ENCODE results near the gene RAD51B. TPM values are rescaled to one million over a fixed set of nuclear protein-coding genes. Genes with fewer than 3 reads are reported as not detected.
"Not testable (repeated sequence)": the region's sequence is repeated elsewhere in the genome, so short reads cannot be mapped to it uniquely, and the experiment has no call there.

Gene RAD51B
- total RNA-seq, 1 donor from 2014 or later = 3.2 TPM

DNA sequence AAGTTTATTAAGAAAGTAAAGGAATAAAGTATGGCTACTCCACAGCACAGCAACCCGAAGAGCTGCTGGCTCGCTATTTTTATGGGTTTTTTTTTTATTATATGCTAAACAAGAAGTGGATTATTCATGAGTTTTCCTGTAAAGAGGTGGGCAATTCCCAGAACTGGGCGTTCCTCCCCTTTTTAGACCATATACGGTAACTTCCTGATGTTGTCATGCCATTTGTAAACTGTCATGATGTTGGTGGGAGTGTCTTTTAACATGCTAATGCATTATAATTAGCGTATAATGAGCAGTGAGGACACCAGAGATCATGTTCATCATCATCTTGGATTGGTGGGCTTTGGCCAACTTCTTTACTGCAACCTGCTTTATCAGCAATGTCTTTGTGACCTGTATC, 600.8 kb downstream of the RAD51B start:
- DNase-seq (no peak), ATAC-seq (no peak)
- intact Hi-C loops (cut with micrococcal nuclease) = no loop called here

DNA sequence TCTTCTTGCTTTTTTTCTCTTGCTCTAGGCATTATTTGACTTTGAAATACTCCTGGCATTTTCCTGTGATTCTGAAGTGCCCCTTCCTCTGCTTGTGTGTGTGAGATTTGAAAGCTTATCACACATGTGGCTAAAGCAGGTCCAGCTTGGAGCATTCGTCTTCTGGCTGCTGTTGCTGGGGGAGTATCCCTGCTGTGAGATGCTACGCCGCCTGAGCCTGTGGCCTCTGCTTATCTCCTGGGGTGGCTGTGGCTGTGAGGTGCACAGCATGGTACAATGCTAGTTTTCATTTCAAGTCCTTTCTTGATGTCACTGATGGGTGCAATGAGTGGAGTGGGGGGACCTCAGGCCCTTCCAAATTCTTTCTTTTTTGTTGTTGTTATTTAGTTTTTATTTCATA, 601.5 kb downstream of the RAD51B start:
- no peak for DNase-seq
- intact Hi-C loops (cut with micrococcal nuclease) = no loop called here
- ATAC-seq = no peak

DNA sequence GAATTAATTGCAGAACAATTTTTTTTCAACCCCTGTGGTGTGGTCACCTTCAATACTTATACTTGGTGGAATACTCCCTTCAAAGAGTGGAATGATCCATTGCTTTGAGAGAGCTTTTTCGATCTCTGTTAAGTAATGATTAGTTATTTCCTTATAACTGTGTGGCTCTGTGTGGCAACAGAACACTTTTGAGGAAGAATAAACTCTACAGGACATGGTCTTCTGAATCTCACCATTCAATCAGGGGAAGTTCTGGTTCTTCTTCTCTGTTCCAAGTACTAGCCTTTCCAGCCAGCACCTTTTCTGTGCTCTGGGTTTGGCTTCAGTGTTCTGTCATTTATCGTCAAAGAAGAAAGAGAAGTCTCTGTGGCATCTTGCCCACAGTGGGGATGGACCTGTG, 604.1 kb downstream of the RAD51B start:
- DNase-seq = no peak
- intact Hi-C loops (cut with micrococcal nuclease) = no loop called here

DNA sequence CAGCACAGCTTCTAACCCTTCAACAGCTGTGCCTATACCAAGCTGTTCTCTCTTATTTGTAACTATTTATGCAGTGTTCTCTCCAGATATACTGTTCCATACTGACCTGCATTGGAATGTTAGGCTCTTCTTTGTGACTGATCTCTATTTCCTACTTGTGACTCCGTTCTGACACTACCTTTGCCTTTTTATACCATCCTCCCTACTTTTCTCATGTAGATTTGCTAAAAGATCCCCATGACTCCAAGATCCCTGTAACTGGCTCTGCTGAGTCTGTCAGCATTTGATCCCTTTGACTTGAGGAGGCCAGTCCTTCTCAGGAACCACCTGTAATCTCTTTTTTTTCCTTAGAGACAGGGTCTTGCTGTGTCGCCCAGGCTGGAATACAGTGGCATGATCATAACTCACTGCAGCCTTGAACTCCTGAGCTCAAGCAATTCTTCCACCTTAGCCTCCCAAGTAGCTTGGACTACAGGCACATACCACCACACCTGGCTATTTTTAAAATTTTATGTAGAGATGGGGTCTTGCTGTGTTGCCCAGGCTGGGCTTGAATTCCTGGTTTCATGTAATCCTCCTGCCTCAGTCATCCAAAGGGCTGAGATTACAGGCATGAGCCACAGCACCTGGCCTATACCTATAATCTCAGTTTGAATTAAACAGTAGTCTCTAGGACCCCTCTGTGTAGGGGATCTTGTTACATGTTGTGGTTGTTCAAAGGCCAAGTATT, 605.0 kb downstream of the RAD51B start:
- intact Hi-C loops (cut with micrococcal nuclease) = no loop called here
- no peak for DNase-seq
- no peak for ATAC-seq

More for the DNA sequence above, 604.1 kb downstream of the RAD51B start:
- ATAC-seq = no peak

DNA sequence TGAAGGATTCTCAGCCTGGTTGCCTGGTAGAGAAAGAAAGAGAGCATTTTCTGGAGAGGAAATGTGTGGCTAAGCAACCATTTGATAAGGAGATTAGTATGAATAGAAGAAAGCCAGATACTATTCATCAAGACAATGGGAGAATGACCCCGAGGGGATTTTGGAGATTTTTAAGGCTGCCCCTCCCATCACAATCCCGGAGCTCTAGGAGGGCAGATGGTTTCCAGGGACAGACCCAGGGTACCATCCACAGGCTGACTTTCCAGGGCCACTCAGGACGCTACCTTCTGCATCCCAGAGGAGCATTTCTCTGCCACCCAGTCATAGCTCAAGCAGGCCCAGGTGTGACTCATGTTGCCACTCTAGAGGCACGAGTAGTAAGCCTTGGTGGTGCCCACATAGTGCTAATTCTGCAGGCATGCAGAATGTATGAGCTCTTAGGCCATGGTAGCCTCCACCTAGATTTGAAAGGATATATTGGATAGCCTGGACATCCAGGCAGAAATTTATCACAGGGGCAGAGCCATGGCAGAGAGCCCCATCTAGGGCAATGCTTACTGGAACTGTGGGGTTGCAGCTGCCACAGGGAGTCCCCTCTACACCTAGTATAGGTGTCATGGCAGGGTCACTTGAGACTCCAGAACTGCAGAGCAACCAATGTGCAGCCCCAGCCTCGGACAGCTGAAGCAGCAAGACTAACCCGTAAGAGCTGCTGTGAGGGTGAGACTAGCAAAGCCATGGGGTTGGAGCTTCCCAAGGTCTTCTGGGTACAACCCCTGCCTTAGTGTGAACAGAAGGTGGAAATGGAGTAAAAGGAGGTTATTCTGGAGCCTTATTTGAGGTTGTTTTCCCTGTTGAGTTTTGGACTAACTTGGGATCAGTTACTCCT, 607.3 kb downstream of the RAD51B start:
- no peak for DNase-seq
- ATAC-seq = no peak
- intact Hi-C loops (cut with micrococcal nuclease) = no loop called here

DNA sequence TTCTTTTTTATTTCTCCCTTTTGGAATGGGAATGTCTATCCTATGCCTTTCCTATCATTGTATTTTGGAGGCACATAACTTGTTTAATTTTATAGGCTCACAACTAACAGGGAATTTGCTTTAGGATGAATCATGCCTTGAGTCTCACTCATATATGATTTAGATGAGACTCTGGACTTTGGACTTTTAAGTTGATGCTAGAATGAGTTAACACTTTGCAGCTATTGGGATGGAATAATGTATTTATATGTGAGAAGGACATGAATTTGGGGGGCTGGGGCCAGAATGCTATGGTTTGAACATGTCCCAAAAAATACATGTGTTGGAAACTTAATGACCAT, 607.9 kb downstream of the RAD51B start:
- no peak for ATAC-seq
- DNase-seq = no peak
- intact Hi-C loops (cut with micrococcal nuclease) = no loop called here

DNA sequence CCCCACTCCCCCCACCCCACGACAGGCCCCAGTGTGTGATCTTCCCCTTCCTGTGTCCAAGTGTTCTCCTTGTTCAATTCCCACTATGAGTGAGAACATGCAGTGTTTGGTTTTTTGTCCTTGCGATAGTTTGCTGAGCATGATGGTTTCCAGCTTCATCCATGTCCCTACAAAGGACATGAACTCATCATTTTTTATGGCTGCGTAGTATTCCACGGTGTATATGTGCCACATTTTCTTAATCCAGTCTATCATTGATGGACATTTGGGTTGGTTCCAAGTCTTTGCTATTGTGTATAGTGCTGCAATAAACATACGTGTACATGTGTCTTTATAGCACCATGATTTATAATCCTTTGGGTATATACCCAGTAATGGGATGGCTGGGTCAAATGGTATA, 609.3 kb downstream of the RAD51B start:
- DNase-seq; intact Hi-C loops (cut with micrococcal nuclease); ATAC-seq: not testable (repeated sequence)

DNA sequence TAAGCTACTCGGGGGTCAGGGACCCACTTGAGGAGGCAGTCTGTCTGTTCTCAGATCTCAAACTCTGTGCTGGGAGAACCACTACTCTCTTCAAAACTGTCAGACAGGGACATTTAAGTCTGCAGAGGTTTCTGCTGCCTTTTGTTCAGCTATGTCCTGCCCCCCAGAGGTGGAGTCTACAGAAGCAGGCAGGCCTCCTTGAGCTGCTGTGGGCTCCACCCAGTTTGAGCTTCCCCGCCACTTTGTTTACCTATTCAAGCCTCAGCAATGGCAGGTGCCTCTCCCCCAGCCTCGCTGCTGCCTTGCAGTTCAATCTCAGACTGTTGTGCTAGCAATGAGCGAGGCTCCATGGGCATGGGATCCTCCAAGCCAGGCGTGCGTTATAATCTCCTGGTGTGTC, 614.6 kb downstream of the RAD51B start:
- intact Hi-C loops (cut with micrococcal nuclease); ATAC-seq; DNase-seq: not testable (repeated sequence)

DNA sequence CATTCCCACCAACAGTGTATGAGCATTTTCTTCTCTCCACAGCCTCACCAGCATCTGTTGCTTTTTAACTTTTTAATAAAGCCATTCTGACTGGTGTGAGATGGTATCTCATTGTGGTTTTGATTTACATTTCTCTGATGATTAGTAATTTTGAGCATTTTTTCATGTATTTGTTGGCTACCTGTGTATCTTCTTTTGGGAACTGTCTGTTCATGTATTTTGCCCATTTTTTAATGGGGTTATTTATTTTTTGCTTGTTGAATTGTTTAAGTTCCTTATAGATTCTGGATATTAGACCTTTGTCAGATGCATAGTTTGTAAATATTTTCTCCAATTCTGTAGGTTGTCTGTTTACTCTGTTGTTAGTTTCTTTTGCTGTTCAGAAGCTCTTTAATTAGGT, 616.1 kb downstream of the RAD51B start:
- intact Hi-C loops (cut with micrococcal nuclease); ATAC-seq; DNase-seq: not testable (repeated sequence)

DNA sequence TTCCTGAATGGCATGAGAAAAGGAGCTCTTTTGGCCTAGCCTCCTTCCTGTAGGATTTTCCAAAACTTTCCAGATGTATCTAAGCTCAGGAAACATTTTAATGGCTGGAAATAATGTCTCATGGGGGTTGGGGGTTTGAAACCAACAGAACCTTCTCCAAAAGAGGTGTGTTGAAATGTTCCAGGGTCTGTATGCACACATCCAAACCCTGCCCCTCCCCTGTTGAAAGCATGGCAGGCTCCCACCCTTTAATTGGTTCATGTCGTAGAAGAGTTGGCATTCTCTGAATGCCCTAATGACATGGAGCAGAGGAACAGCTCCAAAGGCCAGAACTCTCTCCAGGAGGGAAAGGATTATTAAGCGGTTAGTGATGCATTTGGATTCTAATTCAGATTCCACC, 620.1 kb downstream of the RAD51B start:
- intact Hi-C loops (cut with micrococcal nuclease) = no loop called here
- DNase-seq (no peak), ATAC-seq (no peak)

DNA sequence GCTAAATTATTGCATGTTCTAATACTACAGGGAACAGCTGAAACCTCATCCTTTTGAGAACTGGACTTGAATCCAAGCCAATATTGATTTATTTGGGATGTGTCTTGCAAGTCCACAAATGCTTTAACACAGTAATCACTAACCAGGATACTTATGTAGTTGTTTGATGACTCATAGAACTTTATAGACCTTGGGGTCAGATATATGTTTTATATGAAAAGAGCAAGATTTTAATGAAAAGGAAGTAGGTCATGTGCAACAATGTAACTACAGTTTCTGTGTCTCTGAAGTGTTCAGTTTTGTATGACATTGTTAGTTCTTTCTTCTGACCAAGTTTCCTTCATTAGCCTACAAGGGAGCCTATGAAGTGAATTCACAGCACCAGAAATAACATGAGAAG, 621.2 kb downstream of the RAD51B start:
- ATAC-seq (no peak), DNase-seq (no peak)
- intact Hi-C loops (cut with micrococcal nuclease) = no loop called here

DNA sequence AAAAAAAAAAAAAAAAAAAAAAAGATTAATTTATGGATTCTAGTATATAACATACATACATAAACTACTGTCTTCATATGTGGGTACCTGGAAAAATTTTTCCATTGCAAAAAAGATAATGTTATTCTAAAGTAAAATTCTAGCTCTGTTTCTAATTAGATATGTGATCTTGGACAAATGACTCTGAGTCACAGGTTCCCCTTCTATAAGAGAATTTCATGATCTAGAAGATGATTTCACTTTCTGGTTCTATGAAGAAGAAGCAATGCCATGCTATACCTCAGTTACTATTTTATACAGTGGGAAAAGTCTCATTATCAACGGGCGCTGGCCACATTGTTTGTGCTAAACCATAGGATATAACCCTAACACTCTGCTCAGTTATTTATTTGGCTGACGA, 622.0 kb downstream of the RAD51B start:
- ATAC-seq (no peak), DNase-seq (no peak)
- intact Hi-C loops (cut with micrococcal nuclease) = no loop called here

DNA sequence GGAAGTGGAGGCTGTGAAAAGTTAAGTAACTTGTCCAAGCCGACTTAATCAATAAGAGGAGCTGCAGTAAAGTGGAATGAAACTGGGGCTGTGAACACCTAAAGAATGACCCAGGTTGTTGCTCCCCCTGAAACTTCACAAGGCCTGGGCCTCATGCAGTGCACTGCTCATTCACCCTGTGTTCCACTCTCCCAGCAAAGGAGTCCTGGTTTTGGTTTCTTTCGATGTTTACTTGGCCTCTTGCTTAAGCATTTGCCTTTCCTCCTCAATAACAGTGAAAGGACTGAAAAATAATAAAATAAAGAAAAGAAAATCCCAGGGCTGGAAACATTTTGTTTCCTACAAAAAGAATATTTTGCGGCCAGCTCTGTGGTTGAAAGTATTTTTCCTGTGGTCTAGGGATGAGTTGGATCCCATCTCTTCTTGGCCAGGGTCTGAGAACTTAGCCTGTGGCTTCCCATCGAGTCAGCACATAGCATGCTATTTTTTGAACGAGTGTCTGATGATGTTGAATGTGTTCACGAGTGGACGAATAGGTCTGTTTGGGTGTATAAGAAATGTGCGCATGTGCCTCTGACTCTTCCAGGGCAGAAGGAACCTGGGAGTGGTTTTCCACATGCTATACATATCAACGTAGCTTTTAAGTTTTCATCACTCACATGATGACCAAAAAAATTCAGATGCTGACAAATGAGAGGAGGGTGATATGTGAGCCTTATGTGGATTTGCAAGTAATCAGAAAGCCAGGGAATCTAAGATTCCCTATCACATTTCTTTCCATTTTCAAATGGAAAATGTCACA, 623.5 kb downstream of the RAD51B start:
- intact Hi-C loops (cut with micrococcal nuclease) = no loop called here
- ATAC-seq = no peak
- no peak for DNase-seq

DNA sequence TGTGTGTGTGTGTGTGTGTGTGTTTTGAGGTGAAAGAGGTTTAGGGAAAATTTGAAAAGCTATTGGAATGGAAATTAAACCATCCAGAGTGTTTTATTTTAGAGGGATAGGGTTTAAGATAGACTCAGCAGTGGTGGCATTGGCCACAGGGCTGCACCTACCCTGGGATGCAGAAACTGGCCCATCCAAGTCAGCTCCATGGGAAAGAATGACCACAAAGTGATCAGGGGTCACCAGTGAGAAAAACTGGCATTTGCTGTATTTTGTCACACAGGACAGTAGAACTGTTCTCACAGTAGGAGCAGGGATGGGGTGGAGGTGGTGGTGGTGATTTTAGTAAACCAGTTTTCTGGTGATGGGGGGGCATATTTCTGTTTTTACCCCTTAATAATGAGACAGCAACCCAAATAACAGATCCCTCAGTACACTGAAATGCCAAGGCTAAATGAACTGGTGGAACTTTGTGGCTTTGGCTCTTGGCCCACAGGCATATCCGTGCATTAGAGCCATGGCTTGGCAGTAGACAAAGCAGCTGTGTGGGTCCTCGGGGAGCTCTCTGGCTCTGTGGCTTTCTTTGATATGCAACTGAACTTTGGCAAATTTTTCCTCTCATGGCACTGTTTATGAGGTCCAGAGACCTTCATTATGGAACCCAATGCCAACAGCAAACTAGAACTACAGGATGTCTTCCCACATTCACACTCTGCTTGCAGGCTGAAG, 625.0 kb downstream of the RAD51B start:
- intact Hi-C loops (cut with micrococcal nuclease) = no loop called here
- DNase-seq (peak; percentile 52), ATAC-seq (peak; percentile 72)

DNA sequence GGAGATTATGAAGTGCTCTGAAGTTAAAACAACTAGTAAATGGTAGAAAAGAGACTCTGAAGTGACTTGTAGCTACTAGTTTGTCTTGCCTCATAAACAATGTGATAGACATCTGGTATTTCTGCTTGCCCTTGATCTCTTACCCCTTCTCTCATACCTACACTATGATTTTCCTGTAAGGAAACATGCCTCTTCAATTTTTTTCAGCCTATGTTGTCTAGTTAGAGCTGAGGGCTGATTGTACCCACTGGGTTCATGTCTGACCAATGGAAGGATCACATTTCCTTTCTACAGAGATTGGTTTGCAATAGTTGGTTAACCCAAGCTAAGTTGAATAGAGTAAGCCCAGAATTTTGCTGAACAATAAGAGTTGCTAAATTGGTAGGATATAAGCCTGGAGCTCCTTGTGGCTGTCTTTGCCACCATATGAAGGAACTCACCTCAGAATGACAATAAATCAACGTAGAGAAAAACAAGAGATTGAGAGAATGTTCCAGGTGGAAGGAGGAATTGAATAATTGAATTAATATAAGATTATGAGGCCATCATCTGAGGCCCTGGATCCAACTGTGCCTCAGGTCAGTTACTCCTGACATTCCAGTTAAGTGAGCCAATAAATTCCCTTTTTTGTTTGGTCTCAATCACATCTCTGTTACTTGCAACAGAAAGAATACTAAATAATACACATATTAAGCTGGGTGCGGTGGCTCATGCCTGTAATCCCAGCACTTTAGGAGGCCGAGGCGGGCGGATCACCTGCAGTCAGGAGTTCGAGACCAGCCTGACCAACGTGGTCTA, 626.9 kb downstream of the RAD51B start:
- DNase-seq (no peak), ATAC-seq (no peak)
- intact Hi-C loops (cut with micrococcal nuclease) = no loop called here

DNA sequence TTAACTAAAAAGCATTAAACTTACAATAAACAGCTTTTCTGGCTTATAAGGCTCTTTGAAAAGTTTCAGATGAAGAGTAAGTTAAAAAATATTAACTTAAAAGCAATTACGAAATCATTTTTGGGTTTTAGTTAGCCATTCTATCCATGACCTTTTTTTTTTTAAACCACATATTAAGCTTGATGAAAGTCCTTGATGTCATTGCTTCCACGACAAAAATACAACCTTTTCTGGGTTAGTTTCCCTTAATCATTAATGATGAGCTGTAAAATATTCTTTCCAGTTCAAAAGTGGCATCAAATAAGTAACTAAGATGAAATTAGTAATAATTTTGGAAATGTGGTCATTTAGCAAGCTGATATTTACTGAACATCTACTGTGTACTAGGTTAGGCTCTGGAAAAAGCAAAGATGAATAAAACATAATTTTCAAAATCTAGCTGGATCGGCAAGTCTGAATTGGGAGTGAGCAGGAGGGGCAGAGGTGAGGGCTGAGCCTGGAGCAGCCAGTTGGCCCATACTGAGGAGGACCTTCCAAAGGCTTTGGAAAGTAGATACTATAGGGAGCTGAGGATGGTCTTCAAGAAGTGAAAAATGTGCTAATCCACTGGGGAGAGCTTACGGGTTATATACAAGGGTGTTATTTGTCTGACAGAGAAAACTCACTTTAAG, 628.1 kb downstream of the RAD51B start:
- intact Hi-C loops (cut with micrococcal nuclease) = no loop called here
- DNase-seq (no peak), ATAC-seq (no peak)

DNA sequence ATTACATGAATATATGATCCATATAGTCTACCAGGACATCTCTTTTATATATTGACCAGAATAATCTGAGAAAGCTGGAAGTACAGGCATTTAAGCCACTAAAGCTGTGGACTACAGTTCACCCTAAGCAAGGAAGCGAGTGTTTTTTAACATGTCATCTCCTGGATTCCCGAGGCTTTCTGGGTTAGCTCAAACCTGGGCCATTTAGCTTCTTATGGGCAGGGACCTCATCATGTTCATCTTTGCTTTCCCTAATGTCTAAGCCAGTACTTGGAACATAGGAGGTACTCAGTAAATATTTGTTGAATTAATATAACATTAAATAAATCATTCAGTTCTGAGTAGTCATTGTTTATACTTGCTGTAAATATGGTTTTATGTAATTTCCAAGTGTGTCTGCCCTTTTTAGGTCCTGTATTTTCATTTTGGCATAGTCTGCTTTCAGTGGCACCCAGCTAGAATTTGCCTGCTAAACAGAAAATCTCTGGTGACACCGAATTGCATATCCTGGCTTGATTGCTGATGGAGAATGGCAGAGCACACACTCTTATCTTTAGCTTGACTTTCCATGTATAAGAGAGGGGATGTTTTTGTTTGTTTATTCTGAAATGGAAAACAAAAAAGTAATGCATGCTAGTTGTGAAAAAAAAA, 628.8 kb downstream of the RAD51B start:
- intact Hi-C loops (cut with micrococcal nuclease) = no loop called here
- ATAC-seq = no peak
- no peak for DNase-seq

Data from left ventricle myocardium superior (tissue), 1 donor.